GM18858 (cell line): Measurements from ENCODE around the gene ANKRD1.

ENCODE experiments used
- ATAC-seq: cut with Tn5 transposase; IDR thresholded peaks from one replicate; pipeline ENCODE4 v1.9.1; 2021; ENCODE audit not compliant: unreplicated experiment

The ANKRD1 gene

DNA sequence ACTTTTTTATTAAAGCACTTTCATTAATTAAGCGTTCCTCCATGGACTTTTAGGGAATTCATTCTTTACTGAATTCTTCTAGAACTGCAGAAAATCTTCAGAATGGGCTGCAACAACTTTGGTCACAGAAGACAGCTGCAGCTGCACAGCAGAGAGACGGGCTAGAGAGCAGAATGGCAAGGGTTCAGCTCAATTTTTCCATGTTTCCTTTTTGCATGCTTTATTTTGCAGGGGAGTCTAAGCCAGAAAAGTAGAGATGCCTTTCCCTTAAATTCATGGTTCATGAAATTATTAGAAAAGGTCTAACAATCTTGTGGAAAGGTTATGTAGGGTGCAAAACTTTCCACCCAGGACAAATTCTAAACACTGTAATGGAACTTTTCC, 15.4 kb upstream of the ANKRD1 start:
- no peak for ATAC-seq

- no peak for ATAC-seq
These were observed 14.8 kb upstream of the ANKRD1 start for GRCh38 chr10:90935581-90936275.

DNA sequence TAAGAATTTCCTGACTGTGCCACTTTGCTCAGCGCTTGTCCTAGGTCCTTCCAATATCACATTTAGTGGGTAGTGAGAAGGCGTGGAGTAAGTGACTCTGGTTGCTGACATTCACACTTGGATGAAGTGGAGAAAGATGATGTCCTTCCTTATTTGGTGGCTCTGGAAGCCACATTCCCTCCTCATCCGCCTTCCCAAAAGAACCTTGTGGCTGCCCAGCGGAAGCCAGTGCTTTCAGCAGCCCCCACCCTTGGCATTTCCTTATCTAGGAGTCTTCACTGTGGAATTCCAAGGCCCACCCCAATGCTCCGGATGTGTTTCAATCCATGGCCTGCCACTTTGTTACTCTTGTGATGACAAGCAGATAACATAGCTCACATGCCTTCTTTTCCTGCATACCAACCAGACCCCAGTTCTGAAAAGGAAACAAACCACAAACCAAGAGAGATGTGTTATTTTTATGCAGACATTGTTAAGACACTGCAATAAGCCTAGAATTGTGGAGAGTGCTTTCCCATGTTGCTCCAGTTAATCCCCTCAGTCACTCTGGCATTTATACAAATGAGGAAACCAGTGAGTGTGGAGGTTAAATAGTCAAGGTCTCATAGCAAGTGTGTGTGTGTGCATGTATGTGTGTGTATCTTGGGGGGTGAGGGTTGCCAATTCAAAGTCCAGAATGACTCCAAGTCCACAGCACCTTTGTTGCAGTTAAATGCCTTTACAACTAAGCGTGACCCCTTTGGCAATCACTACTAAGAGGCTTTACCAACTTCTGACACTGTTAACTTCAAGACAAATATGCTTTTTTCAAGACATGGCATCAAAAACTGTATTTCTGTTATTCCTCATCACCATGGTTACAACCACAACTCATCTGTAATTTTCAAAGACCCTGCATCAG, 10.3 kb upstream of the ANKRD1 start:
- no peak for ATAC-seq

- no peak for ATAC-seq
These were observed 9.4 kb upstream of the ANKRD1 start for GRCh38 chr10:90930070-90930837.

- ATAC-seq, result no peak
These were observed 8.3 kb upstream of the ANKRD1 start for GRCh38 chr10:90929179-90929578.

DNA sequence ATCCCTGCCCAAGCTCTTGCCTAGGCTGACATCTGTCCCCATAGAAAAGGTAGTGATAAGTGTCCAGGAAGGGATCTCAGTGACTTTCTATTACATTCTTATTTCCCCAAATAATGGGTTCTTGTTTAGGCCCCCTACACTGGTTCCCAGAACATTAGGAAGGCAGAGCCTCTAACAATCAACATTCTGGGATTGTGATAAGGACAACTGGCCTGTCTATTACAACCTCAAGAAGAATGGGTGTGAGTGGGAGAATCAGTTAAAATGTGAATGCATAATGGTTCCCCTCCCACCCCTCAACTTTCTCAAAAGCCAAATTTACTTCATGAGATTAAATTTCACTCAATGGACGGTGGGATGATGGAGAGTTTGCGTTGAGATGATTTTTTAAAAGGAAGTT, 6.4 kb upstream of the ANKRD1 start:
- ATAC-seq, result no peak

DNA sequence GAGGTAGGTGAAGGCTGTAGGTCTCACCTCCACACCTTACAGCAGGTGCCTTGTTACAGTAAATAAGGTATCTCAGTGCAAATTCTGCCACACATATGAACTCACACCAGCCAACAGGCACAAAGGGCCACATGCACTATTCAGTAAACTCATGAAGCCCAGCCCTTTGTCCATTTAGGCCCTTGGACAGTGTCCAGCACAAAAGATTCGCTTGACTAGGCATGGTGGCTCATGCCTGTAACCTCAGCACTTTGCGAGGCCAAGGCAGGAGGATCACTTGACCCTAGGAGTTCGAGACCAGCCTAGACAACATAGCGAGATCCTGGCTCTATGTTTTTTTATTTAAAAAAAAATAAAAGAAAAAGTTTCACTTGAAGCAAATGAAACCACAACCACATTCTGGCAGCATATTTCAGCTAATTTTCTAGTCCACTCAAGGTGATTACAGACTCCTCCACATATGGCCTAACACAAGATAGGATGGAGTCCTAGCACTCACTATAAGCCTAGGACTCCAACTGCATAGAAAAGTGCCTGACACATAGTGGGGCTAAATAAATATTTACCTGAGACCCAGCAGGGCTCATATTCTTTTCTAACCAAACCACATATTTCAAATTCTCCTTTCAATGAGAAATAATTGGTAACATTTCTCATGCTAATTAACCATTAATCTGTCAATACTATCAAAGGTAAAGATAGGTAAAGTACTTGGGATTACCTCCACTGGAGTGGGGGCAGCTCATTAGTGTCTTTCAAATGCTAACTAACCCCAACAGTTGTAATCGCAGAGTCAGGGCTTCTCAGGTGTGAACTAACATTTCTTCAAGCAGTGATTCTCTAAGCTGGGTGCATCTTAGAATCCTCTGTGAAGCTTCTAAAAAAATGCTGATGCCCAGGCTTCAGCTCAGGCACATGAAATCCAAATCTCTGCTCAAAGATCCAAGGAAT, 4.5 kb upstream of the ANKRD1 start:
- ATAC-seq, result no peak

DNA sequence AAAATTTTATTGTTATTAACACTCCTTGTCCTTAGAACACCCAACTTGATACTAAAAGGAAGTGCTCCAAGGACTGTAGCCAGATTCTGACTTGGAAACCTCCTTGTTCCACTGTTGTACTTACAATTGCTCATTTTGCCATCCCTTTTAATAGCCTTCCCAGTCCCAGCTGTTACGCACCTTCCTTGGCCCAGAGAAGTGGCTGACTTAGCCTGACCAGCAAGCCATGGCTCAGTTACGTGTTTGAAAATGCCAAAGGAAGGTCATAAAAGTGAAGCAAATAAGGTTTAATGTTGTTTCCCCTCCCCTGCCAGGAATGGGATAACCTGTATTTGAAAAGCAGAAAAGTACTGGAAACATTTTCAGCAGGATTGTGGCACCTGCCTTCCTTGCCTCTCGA, 3.7 kb upstream of the ANKRD1 start:
- ATAC-seq, result no peak

- ATAC-seq, result no peak
These were observed 2.3 kb upstream of the ANKRD1 start for GRCh38 chr10:90923111-90923731.

DNA sequence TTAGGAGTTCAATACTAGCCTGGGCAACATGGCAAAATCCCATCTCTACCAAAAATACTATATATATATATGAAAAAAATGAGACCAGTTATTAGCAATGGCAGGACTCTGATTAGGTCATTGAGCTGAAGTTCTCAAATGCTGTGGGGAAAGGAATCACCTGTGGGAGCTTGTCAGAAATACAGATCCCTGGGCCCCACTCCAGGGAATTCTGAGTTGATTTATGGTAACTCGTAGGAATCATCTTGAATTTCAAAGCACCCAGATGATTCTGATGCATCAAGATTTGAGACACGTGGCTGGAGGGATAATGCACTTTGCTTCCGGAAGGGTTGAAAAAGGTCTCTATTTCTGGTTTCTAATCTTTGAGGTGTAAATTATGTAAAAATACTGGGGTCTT, 1.0 kb upstream of the ANKRD1 start:
- no peak for ATAC-seq

DNA sequence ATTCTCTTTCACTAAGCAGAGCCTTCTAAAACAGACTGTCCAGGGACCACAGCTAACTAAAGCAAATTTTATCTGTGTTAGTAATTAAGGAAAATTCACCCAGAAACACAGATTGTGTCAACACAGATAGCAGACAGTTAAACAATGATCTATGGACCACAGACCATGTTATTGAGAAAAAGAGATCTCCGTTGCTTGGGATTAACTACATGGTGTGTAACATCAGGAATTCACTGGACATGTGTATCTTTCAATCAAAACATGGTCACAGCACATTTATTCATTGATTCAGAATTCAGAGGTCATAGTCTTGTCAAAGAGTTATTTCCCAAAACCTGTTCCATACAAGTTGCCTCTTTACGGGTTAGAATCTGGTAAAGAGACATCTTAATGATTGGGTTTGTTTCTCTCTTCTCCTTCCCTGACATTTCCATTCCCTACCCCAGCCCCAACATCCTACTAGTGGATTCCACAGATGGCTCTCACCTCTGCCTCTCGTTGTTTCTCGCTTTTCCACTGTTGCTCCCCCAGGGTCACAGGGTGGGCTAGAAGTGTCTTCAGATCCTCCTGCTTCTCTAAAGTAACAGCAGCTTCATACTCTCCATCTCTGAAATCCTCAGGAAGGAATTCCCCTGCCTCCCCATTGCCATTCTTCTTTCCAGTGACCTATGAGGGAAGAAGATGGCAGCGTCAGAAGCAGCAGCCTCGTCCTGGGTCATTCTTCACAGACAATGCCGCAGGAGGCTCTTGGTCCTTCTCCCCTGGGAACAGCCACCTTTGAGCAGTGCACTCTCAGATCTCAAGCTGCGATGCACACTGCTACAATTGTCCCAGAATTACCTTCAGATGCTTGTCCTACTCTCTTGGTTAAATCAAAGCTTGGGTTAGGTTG, 958 bp downstream of the ANKRD1 start:
- no peak for ATAC-seq

DNA sequence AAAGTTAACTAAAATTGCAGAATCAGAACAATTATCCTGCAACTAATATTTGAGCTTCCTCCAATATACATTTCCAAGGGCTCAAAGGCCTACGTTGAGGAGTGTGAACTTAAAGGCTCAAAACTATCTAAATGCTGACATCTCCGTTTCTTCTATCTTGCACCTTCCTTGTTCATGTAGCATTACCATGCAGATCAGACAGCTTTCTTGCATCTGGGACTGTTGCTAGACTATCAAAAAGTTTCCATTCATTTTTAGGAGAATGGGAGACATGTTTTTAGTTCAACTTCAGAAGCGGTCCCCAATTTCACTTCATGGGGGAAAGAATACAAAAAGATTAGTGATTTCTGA, 2.9 kb downstream of the ANKRD1 start:
- ATAC-seq, result no peak

- no peak for ATAC-seq
These were observed 3.5 kb downstream of the ANKRD1 start for GRCh38 chr10:90917238-90917967.

GRCh38 chr10:90916392-90917237, 4.3 kb downstream of the ANKRD1 start:
- ATAC-seq, result no peak

GRCh38 chr10:90915766-90916075, 5.2 kb downstream of the ANKRD1 start:
- ATAC-seq, result no peak

- no peak for ATAC-seq
These were observed 5.7 kb downstream of the ANKRD1 start for GRCh38 chr10:90914992-90915765.

GRCh38 chr10:90913774-90914420, 7.0 kb downstream of the ANKRD1 start:
- no peak for ATAC-seq
